PFSK-1 (cell line): Measurements from ENCODE around the gene MKS1.

Source experiments
- FOXP2 ChIP-seq: optimal IDR thresholded peaks from 2 replicates; pipeline ENCODE3; 2011; ENCODE audit warnings: borderline replicate concordance, control low read depth, inconsistent platforms; ENCODE audit not compliant: insufficient read depth; ENCODE audit errors: extremely low read length, extremely low read depth
- POLR2AphosphoS5 ChIP-seq: IDR thresholded peaks from 2 replicates; pipeline ENCODE4 v1.6.1; 2012; ENCODE audit warnings: low read depth, mild to moderate bottlenecking, control low read depth, low read length, moderate library complexity
- SIN3A ChIP-seq: IDR thresholded peaks from 2 replicates; pipeline ENCODE4 v1.6.1; 2012; ENCODE audit warnings: mild to moderate bottlenecking, low read length, moderate library complexity, borderline replicate concordance; ENCODE audit not compliant: insufficient read depth
- TAF1 ChIP-seq: IDR thresholded peaks from 2 replicates; pipeline ENCODE4 v1.6.1; 2012; ENCODE audit warnings: low read length, control low read depth, borderline replicate concordance; ENCODE audit not compliant: insufficient read depth
- TF ChIP-seq, protein P1 (sequence below), 2 experiments: IDR thresholded peaks; 2 replicates each; pipeline versions ENCODE4 v1.6.1 to v1.8.0; 2011 to 2012; ENCODE audit warnings: low read depth in 2 of 2, low read length in 2 of 2, control low read depth in 1 of 2, inconsistent platforms in 1 of 2, mild to moderate bottlenecking in 1 of 2, moderate library complexity in 1 of 2; ENCODE audit not compliant: insufficient read depth in 1 of 2

Gene MKS1

DNA sequence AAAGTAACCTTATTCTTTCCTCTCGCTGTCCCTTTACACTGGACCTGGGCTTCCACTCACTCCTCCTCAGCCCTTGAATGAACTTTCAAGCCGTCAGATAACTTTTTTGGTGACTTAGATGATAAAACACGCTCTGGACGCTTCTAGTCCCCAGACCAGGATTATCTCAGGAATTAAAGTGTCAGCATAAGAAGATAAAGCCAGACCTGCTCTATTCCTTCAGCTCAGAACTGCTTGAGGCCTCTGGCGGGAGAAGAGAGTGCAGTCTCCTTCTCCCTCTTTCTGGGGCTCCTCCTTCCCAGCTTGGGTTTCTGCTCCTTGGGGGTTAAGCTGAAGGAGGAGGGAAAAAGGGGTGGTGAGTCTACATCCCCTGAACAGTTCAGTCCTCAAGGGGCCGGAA is 25.9 kb upstream of the MKS1 start:
- TF ChIP-seq TAF1 (no peak), SIN3A (no peak), FOXP2 (no peak), POLR2AphosphoS5 (no peak)
- TF ChIP-seq, protein P1, sequence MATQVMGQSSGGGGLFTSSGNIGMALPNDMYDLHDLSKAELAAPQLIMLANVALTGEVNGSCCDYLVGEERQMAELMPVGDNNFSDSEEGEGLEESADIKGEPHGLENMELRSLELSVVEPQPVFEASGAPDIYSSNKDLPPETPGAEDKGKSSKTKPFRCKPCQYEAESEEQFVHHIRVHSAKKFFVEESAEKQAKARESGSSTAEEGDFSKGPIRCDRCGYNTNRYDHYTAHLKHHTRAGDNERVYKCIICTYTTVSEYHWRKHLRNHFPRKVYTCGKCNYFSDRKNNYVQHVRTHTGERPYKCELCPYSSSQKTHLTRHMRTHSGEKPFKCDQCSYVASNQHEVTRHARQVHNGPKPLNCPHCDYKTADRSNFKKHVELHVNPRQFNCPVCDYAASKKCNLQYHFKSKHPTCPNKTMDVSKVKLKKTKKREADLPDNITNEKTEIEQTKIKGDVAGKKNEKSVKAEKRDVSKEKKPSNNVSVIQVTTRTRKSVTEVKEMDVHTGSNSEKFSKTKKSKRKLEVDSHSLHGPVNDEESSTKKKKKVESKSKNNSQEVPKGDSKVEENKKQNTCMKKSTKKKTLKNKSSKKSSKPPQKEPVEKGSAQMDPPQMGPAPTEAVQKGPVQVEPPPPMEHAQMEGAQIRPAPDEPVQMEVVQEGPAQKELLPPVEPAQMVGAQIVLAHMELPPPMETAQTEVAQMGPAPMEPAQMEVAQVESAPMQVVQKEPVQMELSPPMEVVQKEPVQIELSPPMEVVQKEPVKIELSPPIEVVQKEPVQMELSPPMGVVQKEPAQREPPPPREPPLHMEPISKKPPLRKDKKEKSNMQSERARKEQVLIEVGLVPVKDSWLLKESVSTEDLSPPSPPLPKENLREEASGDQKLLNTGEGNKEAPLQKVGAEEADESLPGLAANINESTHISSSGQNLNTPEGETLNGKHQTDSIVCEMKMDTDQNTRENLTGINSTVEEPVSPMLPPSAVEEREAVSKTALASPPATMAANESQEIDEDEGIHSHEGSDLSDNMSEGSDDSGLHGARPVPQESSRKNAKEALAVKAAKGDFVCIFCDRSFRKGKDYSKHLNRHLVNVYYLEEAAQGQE (IDR thresholded peaks at IDR 0.05; ENCODE audit: insufficient read depth in 1 of 2, low read depth in 2 of 2, low read length in 2 of 2) = no peak

- TF ChIP-seq SIN3A (no peak), TAF1 (no peak), FOXP2 (no peak), POLR2AphosphoS5 (no peak)
- TF ChIP-seq, protein P1 (IDR thresholded peaks at IDR 0.05; ENCODE audit: insufficient read depth in 1 of 2, low read depth in 2 of 2, low read length in 2 of 2) = no peak
Observed at GRCh38 chr17:58242171-58242784, 23.2 kb upstream of the MKS1 start.

DNA sequence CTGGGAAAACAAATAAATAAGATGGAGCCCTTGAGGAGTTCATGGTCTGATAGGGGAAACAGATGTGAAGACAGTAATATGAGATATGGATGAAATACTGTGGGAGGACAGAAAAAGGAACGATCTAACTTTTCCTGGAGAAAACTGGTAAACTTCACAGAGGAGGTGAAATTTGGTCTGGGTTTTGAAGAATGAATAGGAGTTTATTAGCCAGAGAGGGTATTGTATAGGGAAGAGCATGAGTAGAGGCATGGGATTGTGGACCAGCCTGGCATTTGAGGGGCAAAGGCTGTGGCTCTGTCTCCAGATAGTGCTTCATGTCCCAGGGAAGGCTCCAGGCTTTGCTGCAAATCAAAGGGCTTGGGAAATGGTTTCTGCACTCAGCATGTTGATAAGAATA is 20.9 kb upstream of the MKS1 start:
- TF ChIP-seq, protein P1 (IDR thresholded peaks at IDR 0.05; ENCODE audit: insufficient read depth in 1 of 2, low read depth in 2 of 2, low read length in 2 of 2) = no peak
- TF ChIP-seq FOXP2 = no peak
- no peak for TF ChIP-seq TAF1
- TF ChIP-seq POLR2AphosphoS5 = no peak
- TF ChIP-seq SIN3A = no peak

DNA sequence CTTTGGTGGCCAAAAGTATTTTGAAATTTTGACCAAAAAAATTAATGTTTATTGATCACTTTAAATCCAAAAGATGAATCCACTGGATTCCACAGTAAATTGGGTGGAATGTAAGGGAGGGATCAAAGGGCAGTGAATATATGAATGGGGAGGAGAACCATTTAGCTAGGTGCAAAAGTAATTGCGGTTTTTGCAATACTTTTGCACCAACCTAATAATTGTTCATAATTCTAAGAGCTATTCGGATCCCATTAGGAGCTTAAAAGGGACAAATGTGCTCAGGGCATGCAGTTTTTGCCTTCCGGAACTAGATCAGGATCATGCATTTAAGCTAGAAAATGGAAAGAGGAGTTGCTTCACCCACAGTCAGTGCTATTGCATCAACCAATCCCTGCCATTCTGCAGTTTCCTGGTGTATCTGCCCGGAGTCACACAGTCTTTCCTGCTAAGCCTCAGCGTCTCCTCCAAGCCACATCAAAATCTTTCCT is 19.1 kb upstream of the MKS1 start, which contains the start of gene LPO:
Gene LPO (plus strand): TSS at position 438 of the 488 bp plus-strand sequence. CDS start 4,396 bp downstream, outside the sequence.
- TF ChIP-seq POLR2AphosphoS5 (no peak), TAF1 (no peak), SIN3A (no peak), FOXP2 (no peak)
- TF ChIP-seq, protein P1 (IDR thresholded peaks at IDR 0.05; ENCODE audit: insufficient read depth in 1 of 2, low read depth in 2 of 2, low read length in 2 of 2) = no peak

DNA sequence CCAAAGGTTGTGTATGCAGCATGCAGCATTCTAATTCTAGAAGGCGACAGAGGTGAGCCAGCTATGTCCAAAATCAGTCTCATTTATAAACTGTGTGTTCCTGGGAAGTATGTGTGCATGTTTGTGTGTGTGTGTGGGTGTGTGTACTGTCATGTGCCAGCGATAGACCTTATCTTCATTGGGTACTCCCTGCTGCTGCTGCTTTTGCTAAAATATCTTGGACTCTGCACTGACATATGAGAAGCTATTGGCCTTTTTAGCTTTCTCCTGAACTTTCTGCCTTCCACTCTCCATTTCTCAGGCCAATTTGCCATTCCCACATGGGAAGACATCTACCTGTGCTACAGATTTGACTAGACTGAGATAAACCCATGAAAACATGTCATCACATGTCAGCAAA is 17.3 kb upstream of the MKS1 start:
- TF ChIP-seq FOXP2 (no peak), SIN3A (no peak), POLR2AphosphoS5 (no peak), TAF1 (no peak)
- TF ChIP-seq, protein P1 (IDR thresholded peaks at IDR 0.05; ENCODE audit: insufficient read depth in 1 of 2, low read depth in 2 of 2, low read length in 2 of 2) = no peak
